ENCODE results near the gene ADAMTSL3.

ADAMTSL3 gene

DNA sequence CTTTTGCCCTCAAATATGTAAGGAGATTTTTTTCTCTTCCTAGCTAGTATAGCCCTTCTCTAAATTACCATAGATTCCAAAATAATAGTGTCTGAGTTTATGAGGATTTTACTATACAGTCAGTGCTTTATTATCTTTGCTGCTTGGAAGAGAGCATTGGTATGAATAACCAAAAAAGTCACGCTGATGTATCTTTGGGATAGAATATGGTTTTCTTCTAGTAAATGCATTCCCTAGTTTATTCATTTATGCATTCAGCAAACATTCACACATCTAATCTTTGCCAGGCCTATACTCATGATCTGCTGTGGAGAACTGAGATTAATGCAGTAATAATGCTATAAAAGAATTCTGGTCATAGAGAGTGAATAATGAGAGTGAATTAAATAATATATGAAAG lies 356.3 kb downstream of the ADAMTSL3 start:
- DNase-seq (ENCODE audit: low read depth) = no peak

DNA sequence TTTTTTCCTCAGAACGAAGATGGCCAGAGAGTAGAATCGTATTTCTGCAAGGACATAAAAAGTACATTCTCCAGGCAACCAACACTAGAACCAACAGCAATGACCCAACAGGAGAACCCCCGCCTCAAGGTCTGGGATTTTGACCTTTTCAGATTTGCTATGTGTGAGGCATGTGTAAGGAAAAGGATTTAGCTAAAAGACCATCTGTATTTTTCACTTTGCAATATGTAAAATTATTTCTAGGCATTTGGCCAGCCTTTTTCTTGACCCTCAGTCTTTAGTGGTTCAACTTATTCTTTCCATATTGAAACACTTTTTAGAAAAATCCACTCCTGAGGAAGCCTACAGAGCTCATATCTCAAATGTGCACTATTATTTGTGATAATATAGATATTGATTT lies 362.4 kb downstream of the ADAMTSL3 start:
- H3K4me3 ChIP-seq (ENCODE audit: low read depth, low read length) = no peak overlapping the region
- DNase-seq (ENCODE audit: low read depth) = no peak
- TF ChIP-seq, protein P1, sequence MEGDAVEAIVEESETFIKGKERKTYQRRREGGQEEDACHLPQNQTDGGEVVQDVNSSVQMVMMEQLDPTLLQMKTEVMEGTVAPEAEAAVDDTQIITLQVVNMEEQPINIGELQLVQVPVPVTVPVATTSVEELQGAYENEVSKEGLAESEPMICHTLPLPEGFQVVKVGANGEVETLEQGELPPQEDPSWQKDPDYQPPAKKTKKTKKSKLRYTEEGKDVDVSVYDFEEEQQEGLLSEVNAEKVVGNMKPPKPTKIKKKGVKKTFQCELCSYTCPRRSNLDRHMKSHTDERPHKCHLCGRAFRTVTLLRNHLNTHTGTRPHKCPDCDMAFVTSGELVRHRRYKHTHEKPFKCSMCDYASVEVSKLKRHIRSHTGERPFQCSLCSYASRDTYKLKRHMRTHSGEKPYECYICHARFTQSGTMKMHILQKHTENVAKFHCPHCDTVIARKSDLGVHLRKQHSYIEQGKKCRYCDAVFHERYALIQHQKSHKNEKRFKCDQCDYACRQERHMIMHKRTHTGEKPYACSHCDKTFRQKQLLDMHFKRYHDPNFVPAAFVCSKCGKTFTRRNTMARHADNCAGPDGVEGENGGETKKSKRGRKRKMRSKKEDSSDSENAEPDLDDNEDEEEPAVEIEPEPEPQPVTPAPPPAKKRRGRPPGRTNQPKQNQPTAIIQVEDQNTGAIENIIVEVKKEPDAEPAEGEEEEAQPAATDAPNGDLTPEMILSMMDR (conservative IDR thresholded peaks at IDR 0.05; ENCODE audit: low read depth, low read length) = no peak

More for the DNA sequence above, 356.3 kb downstream of the ADAMTSL3 start:
- no peak overlapping the region for H3K4me3 ChIP-seq (ENCODE audit: low read depth, low read length)
- TF ChIP-seq, protein P1 (conservative IDR thresholded peaks at IDR 0.05; ENCODE audit: low read depth, low read length) = no peak

DNA sequence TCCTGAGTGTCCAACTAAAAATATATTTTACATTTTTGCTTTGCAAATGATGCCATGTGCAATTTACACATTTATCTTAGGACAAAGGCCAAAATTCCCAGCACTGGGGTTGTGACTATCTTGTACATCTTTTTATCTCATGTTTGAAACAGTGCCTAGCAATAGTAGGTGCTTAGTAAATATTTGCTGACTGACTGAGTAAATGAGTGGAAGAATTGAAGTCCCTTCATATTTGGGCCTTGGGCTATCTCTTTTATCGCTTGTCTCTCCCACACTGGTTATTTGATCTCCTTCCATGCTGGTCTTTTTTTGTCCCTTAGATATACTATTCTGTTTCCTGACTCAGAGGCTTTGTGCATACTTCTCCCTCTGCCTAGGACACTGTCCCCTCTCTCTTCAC lies 368.6 kb downstream of the ADAMTSL3 start:
- TF ChIP-seq, protein P1 (conservative IDR thresholded peaks at IDR 0.05; ENCODE audit: low read depth, low read length) = no peak

DNA sequence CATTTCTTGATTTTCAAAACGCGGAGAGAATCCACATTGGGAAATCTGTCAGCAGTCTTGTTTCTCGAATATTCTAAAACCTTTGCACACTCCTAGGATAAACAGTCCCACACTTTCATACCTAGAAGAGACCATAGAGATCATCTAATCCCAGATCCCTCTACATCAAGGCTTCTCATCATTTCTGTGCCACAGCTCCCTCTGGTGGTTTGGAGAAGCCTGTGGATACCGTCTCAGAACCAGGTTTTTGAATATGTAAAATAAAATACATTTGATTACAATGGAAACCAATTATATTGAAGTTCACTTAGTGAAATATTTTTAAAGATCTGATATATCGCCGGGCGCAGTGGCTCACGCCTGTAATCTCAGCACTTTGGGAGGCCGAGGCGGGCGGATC lies 369.7 kb downstream of the ADAMTSL3 start:
- peak; percentile 63 for DNase-seq (ENCODE audit: low read depth)
- H3K4me3 ChIP-seq (ENCODE audit: low read depth, low read length) = no peak overlapping the region
- TF ChIP-seq, protein P1 (conservative IDR thresholded peaks at IDR 0.05; ENCODE audit: low read depth, low read length) = peak; percentile 76

More for the DNA sequence above, 368.6 kb downstream of the ADAMTSL3 start:
- no peak for DNase-seq (ENCODE audit: low read depth)
- H3K4me3 ChIP-seq (ENCODE audit: low read depth, low read length) = no peak overlapping the region

DNA sequence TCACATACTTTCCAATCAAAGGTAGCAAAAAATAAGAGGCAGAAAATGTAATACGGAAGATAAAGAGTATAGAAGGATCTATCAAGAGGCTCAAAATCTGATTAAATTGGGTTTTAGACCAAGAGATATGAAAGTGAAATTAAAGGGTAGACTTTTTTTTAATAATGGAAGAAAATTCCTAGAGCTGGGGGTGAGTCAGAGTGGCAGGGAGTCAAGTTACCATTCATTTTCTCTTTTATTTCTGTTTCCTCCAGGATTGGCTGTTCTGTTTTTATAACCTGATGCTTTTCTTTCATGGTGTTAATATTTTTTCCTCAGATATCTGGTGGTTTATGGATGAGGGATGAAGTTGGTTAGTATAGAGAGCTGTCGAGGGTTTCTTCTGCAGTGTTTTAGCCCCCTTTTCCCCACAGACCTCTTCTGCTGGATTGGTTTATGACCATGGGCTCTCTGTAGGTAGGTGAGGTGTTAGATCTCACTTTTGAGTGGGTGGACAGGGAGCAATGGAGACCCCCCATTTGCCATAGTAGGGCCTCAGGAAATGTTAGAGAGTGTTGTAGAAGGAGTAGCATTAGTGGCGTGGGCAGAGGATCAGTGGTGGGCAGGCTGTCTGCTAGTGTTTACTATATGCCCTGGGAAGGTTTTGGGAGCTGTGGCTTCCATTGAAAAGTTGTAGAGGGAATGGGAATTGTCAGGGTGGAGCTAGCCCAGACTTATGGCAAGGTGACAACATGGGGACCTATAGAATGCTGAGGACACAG lies 380.1 kb downstream of the ADAMTSL3 start:
- DNase-seq (ENCODE audit: low read depth) = peak; percentile 51
- no peak overlapping the region for H3K4me3 ChIP-seq (ENCODE audit: low read depth, low read length)
- TF ChIP-seq, protein P1 (conservative IDR thresholded peaks at IDR 0.05; ENCODE audit: low read depth, low read length) = no peak

DNA sequence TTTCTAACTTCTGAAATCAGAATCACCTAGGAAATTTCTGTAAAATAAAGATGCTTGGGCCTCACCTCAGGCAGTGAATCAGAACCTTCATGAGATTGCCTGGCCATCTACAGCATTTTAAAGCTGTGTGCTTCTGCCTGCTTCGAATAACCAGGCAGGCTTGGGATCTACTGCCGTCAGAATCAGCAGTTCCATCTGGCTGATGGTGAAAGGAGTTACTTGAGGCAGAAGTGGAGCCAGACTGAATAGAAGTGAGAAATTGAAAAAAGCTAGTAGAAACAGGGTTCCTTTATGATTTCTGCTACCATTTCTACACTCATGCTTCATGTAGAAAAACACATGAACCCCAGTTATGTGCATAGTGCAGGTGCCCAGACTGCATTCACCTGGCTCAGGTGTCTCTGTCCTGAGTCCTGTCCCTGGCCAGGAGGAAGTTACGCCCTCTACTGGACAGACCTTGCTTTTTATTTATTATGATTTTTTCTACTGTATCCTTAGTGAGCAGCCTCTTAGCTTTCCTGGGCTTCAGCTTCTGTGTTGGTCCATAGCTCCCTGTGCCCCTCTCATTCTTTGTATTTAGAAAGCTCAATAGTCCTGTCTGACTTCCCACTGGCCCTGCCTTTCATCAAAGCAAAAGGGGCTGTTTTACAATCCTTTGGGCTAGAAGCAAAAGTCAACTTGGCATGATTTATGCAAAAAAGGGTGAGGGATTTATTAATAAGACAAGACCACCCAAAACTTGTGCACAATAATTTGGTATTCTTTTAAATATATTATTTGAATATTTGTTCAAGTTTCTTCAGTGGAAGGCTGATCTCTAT lies 380.9 kb downstream of the ADAMTSL3 start:
- H3K4me3 ChIP-seq (ENCODE audit: low read depth, low read length) = no peak overlapping the region
- TF ChIP-seq, protein P1 (conservative IDR thresholded peaks at IDR 0.05; ENCODE audit: low read depth, low read length) = peak; percentile 70
- peak; percentile 24 for DNase-seq (ENCODE audit: low read depth)

All from choroid plexus epithelial cell (primary cell).